GM18867 (cell line): ENCODE results near the gene GJB3.
"Not testable (repeated sequence)": the region's sequence is repeated elsewhere in the genome, so short reads cannot be mapped to it uniquely, and the experiment has no call there.

ENCODE experiments used
- ATAC-seq: cut with Tn5 transposase; IDR thresholded peaks from one replicate; pipeline ENCODE4 v1.9.1; 2021; ENCODE audit warnings: mild to moderate bottlenecking, moderate library complexity; ENCODE audit not compliant: unreplicated experiment

Gene GJB3

DNA sequence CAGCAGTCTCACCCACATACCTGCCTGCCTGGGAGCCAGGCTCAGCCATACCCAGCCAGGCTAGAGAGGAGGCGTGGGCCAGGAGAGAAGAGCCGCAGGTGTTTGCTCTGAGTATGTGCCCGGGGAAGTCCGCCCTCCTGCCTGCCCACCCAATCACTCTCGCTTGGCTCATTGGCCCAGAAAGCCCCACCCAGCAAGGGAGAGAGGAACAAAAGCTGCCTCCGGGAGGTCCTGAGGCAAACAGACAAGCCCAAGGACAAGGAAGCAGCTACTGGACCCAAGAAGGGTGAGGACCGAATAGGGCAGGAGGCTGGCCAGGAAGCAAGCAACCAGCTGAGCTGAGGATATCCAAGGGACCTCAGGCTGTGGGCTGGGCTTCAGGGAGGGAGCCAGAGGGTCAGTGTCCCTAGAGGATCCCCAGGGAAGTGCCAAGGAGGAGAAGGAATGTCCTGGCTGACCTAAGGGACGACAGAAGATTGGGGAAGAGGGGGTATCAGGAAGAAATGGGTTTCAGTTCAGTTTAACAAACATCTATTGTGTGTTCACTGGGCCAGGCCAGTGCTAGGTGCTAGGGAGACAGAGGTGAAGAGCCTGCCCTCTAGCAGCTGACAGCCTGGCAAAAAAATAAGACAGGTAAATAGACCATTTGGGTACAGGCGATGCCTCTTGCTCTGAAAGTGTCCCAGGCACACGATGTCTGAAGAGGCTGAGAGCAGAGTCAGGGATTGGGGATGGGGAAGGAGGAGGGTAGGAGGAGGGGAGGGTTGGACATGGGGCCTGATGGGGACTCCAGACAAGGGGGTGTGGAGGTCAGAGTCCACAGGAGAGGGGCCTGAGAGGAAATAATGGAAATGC lies 21.3 kb upstream of the GJB3 start, which contains the start of gene GJB4:
Gene GJB4 (plus strand): TSS at position 238 of the 855 bp plus-strand sequence. CDS start 1,515 bp downstream, outside the sequence.
- ATAC-seq, result no peak

DNA sequence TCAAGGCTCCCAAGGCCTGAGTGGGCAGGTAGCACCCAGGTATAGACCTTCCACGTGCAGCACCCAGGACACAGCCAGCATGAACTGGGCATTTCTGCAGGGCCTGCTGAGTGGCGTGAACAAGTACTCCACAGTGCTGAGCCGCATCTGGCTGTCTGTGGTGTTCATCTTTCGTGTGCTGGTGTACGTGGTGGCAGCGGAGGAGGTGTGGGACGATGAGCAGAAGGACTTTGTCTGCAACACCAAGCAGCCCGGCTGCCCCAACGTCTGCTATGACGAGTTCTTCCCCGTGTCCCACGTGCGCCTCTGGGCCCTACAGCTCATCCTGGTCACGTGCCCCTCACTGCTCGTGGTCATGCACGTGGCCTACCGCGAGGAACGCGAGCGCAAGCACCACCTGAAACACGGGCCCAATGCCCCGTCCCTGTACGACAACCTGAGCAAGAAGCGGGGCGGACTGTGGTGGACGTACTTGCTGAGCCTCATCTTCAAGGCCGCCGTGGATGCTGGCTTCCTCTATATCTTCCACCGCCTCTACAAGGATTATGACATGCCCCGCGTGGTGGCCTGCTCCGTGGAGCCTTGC lies 19.7 kb upstream of the GJB3 start:
- no peak for ATAC-seq

DNA sequence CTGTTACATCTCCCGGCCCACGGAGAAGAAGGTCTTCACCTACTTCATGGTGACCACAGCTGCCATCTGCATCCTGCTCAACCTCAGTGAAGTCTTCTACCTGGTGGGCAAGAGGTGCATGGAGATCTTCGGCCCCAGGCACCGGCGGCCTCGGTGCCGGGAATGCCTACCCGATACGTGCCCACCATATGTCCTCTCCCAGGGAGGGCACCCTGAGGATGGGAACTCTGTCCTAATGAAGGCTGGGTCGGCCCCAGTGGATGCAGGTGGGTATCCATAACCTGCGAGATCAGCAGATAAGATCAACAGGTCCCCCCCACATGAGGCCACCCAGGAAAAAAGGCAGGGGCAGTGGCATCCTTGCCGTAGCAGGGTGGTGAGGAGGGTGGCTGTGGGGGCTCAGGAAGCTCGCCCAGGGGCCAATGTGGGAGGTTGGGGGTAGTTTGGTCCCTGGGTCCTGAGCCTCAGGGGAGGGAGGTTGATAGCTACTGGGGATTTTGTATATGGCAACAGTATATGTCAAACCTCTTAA lies 19.2 kb upstream of the GJB3 start:
- no peak for ATAC-seq

DNA sequence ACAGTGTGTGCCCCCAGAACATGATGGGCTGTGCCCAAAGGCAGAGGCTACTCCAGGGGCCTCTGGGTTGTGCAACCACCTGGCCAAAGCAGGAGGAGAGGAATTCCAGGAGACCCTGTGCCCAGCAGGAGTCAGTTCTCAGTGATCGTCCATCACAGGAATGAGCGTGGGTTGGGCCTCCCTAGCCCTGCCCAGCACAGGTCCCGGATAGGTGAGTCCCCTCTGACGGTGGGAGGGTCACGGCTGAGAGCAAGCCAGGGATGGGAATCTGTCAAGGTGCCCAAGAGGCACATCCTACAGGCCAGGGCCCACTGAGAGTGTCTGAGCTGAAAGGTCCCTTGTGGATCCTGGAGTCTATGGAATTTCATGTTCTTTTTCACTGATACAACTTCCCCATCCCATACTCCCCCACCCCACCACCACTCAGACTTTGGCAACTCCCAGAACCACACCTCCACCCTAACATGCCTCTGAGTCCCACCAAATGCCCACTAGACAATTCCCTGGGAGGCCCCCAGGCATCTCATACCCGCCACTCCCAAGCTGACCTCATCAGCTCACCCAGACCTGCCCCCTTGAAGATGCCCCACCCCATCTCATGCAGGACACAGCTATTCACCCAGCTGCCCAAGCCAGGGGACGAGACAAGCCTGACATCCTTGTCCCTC lies 18.4 kb upstream of the GJB3 start:
- ATAC-seq, result no peak

DNA sequence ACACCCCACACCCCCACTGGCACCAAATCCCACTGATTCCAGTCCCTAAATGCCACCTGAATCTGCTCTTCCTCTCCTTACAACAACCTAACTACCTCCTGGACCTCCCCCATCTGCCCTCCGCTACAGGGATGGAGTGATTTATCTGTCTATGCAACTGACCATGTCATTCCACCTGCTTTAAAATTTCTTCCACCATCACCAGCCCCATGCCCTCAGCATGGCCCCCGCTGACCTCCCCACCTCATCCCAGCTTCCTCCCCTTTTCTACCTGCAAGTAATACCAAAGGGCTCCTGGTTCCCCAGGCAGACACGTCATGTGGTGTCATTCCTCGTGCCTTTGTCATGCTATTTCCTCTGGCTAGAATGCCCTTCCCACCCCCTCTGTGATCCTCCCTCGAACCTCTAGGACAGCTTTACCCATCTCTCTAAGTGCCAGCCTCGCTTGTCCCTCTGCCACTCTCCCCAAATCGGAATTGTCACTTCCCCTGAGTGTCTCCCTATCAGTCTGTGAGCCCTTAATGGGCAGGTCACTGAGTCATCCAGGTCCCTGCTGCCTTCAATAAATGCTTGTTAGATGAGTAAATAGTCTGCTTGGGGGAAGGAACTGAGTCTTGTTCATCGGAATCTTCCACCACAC lies 17.8 kb upstream of the GJB3 start:
- no peak for ATAC-seq

DNA sequence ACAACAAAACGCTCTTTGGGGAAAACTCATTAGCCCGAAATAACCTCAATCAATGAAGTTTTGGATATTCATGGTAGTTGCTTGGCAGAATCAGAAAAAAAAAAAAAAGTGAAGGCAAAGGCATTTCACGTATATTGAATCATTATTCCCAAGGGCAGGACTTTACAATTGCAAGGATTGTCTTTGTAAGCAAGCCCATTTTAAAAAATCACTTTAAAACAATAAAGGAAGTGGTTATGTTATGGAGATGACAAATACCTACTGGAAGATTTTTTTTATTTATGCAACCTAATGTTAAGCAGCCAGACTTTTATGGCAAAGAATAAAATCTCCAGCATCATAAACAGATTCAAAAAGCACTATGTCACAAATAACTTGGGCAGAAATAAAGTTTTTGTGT lies 12.2 kb upstream of the GJB3 start:
- ATAC-seq, result no peak

DNA sequence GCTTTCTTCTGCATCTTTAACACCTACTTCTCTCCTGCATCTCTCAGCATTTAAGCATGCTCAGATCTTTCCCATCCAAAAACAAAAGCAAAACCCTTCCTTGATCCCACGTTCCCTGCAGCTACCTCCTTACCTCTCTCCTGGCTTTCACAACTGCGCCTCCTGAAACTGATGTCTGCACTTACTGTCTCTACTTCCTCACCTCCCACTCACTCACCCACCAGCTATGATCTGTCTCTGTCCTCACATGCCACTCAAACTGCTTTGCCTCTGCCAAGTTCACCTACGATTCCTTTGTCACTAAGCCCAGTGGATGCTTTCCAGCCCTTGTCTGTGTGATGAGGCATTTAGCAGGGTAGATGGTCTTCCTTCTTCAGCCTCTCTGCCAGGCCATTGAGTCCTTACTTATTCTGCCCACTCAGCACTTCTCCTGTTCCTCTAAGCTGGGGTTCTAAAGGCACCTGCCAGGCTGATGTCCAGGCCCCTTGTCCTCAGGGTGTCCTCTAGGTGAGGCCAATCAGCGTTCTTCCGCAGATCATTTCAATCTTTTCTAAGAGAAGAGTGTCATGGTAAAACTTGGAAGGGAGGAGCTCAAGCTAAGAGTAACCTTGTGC lies 10.0 kb upstream of the GJB3 start:
- ATAC-seq, result no peak

DNA sequence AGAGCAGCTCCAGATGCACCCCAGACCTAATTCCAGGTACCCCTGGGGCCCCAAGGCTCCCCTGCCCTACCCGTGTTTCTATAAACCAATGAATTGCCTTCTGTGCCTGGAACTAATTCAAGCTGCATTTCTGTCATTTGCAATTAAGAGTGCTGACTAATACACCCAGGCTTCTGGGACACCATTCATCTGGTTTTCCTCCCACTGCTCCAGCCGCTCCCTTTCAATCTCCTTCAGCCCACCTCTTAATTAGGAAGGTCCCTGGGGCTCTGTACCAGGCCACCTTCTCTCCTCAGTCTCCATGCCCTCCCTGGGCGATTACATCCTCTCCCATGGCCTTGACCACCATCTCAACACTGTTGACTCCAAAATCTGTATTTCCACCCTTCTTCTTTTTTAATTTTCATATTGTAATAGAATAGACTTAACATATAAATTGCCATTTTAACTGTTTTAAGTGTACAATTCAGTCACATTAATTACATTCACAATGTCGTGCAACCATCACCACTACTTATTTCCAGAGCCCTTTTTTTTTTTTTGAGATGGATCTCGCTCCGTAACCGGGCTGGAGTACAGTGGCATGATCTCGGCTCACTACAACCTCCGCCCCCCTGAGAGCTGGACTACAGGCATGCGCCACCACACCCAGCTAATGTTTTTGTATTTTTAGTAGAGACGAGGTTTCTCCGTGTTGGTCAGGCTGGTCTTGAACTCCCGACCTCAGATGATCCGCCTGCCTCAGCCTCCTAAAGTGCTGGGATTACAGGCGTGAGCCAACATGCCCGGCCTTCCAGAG lies 9.2 kb upstream of the GJB3 start:
- ATAC-seq, result no peak

DNA sequence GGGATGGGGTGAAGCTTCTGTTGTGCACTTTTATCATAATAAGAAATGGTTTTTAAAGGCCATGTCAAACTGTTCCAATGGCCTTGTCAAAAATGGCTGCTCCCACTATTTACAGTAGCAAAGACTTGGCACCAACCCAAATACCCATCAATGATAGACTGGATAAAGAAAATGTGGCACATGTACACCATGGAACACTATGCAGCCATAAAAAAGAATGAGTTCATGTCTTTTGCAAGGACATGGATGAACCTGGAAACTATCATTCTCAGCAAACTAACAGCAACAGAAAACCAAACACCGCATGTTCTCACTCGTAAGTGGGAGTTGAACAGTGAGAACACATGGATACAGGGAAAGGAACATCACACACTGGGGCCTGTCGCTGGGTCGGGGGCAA lies 7.9 kb upstream of the GJB3 start:
- ATAC-seq, result not testable (repeated sequence)

DNA sequence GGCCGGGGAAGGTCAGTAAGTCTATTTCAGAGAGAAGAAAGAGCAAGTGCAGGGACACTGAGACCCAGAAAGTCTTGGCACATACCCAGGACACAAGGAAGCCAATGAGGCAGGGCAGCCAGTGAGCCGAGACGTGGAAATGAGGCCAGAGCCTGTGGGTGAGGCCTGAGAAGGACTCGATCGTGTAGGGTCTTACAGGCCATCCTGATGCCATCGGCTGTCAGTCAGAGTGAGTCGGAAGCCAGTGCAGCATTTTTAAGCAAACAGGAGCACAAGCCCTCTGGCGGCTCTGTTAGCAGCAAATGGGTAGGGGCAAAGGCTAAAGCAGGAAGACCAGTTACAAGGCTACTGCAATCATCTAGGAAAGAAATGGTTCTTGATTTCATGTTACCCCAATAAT lies 6.1 kb upstream of the GJB3 start:
- no peak for ATAC-seq

DNA sequence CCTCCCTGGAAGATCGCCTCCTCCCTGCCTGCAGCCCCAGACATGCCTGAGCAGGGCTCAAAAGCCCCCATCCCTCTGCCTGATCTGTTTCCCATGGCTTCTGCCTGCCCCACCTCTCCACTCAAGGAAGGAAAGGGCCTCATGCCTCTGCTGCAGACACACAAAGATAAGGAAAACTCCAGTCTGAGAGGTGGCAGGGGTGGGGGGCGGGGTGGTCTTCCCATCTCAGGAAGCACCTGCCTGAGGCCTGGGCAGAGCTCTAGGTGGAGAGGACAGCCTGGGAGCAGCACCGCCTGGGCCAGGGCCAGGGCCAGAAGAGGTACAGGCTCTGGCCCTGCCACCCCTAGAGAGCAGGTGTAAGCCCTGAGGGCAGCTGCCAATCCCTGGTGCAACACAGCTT lies 4.1 kb upstream of the GJB3 start:
- ATAC-seq, result no peak

DNA sequence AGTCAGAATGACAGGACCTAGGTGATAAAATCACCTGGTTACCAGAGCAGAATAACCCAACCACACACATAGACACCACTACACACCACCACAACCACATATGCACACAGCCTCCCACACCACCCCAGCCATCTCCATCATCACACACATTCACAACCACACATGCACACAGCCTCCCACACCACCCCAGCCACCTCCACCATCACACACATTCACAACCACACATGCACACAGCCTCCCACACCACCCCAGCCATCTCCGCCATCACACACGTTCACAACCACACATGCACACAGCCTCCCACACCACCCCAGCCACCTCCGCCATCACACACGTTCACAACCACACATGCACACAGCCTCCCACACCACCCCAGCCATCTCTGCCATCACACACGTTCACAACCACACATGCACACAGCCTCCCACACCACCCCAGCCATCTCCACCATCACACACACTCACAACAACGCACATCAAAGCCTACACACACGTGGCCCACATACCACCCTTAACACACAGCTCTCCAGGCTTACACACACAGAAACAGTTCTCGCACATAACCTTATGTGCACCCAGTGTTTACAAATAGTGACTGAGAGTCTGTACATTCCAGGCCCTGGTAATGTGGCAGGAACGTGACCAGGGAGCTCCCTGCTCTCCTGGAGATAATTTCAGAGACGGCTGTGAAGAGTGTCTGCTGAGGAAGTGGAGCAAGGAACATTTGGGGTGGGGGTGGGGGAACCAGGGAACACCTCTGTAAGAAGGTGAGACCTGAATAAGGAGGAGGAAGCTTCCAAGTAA lies 3.3 kb upstream of the GJB3 start:
- no peak for ATAC-seq

DNA sequence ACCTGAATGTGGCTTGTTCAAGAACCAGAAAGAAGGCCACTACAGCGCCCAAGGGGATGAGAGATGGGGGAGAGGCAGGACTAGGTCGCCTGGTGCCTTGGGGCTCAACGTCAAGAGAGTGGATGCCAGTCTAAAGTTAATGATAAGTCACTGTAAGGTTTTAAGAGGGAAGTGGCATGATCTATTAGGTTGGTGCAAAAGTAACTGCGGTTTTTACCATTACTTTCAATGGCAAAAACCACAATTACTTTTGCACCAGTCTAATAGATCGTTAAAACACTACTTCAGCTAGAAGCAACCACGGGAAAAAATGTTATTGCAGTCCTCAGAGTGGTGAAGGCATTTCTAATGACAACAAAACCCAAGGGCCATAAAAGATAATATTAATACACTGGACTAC lies 2.6 kb upstream of the GJB3 start:
- ATAC-seq, result no peak

DNA sequence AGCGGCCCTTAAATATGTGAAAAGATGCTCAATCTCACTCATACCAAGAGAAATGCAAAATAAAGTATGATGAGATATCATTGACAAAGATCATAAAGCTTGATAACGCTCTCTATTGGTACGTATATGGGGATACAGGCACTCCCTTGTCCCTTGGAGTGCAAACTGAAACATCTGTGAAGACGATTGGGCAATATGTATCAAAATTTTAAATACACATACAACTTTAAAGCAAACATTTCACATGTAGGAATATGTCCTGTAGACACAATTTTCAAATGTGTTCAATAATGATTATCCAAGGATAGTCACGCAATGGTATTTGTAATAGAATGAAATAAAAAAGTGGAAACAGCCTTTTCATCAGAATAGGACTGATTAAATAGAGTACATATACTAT lies 2.0 kb upstream of the GJB3 start:
- ATAC-seq, result no peak

DNA sequence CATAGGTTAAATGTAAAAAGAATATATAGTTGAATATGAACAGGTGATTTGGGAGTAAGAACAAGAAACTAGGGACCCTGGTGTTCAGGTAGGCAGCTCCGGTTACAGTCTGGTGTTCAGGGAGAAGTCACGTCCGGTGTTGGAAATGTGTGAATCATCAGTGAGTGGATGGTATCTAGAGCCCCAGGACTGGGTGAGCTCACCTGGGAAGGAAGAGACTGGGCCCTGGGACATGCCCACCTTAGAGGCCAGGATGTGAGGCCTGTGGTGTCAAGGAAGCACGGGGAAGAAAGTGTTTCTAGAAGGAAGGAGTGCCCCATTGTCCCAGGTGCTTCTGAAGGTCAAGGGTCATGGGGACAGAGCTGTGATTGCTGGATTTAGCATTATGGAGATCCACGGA lies 1.5 kb upstream of the GJB3 start:
- no peak for ATAC-seq

DNA sequence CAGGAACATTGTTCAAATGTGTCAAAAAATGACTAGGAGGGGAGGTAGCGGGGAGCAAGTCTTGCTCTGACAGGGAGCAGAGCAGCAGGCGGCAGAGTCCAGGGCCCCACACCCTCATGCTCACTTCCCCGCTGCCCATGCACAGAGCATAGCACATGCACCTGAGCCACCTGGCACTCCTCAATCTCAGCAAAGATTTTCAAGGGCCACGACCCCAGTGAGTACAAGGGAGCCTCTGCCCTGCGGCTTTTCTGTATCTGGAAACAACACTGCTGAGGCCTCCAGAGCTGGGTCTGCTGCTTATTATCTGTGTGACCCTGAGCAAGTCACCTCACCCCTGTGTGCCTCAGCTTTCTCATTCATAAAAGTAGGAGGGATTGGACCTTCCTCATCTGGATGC lies 1.1 kb upstream of the GJB3 start:
- ATAC-seq, result no peak

DNA sequence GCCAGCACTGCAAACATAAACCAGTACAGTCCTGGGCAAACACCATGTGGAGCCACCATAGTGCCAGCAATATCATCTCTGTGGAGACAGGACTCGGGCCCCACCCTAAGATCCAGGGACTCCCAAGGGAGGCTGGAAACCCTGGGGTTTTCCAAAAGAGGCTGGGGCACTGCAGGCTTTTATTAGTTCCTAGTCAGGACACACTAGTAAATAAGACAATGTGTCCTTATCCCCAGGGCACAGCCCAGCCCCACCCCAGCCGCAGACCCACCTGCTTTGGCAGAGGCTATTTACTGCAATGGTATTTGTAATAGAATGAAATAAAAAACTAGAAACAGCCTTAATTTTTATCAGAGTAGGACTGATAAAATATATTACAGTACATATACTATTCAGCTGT lies 486 bp upstream of the GJB3 start:
- ATAC-seq, result no peak

DNA sequence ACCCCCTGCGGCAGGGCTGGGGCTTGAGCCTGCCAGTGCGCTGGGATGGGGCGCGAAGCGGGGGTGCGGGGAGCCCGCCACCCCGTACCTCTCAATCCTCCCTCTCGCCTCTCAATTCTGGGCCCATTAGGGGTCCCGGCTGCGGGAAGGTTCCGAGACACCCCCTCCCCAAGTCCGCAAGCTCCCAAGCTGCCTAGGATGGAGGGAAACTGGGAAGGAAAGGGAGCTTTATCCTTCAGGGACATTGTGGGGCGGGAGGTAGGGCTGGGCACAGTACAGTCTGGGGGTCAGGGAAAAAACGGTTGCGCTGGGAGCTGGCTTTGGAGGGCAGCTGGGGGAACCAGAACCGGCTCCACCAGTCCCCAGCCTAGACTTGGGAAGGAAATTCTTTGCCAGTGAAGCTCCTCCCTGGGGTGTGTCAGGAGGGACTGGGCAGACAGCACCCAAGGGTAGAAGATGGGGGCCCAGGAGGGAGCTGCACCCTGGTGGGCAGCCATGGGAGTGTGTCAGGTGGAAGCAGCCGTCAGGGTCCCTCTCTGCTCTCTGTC lies 904 bp downstream of the GJB3 start:
- ATAC-seq, result no peak

DNA sequence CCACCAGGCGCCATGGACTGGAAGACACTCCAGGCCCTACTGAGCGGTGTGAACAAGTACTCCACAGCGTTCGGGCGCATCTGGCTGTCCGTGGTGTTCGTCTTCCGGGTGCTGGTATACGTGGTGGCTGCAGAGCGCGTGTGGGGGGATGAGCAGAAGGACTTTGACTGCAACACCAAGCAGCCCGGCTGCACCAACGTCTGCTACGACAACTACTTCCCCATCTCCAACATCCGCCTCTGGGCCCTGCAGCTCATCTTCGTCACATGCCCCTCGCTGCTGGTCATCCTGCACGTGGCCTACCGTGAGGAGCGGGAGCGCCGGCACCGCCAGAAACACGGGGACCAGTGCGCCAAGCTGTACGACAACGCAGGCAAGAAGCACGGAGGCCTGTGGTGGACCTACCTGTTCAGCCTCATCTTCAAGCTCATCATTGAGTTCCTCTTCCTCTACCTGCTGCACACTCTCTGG lies 3.8 kb downstream of the GJB3 start:
- no peak for ATAC-seq
